IMR-90 (cell line): Measurements from ENCODE around the gene KMT5C. TPM values are rescaled to one million over a fixed set of nuclear protein-coding genes. Genes with fewer than 3 reads are reported as not detected.

Experiments used
- ATAC-seq: fragments of 200-7000 bp; cut with Tn5 transposase; 2 replicates; pipeline ENCODE4 v1.9.1; 2020; ENCODE audit warnings: low read depth, mild to moderate bottlenecking, moderate library complexity
- BruUV-seq: library from RNA; stranded (reverse); fragments of 400-500 nt; replicated peaks from 2 replicates; lab custom pipeline; 2021; lab: Mats Ljungman, UMichigan
- CTCF ChIA-PET: fragments of 300-600 bp; formaldehyde crosslinking; extraction: SDS; loops from one replicate; lab custom pipeline; 2021; ENCODE audit warnings: antibody characterized with exemption; lab: Yijun Ruan, JAX
- POLR2A ChIA-PET: fragments of 300-600 bp; sonication (Branson Sonifier 250); formaldehyde crosslinking; loops from one replicate; lab custom pipeline; 2022; ENCODE audit warnings: antibody characterized with exemption; ENCODE audit not compliant: unreplicated experiment; lab: Charles Lee
- DNase-seq: peaks from one replicate; pipeline ENCODE4 v3.0.0; 2013
- H2AFZ ChIP-seq: replicated peaks from 2 replicates; pipeline ENCODE3; 2013; ENCODE audit warnings: low read length, mild to moderate bottlenecking; ENCODE audit not compliant: poor library complexity
- H2AK5ac ChIP-seq: 2 replicates; pipeline ENCODE4 v1.6.1; 2013; ENCODE audit warnings: low read depth, low read length, inconsistent platforms
- H2AK9ac ChIP-seq: replicated peaks from 2 replicates; pipeline ENCODE3; 2013; ENCODE audit warnings: mild to moderate bottlenecking, low read depth, low read length, moderate library complexity; ENCODE audit not compliant: poor library complexity
- H2BK120ac ChIP-seq: 2 replicates; pipeline ENCODE4 v1.6.1; 2013; ENCODE audit warnings: low read depth, low read length, inconsistent platforms
- H2BK15ac ChIP-seq: 3 replicates; pipeline ENCODE4 v1.6.1; 2013; ENCODE audit warnings: low read depth, low read length, inconsistent platforms
- H2BK20ac ChIP-seq: 2 replicates; pipeline ENCODE4 v1.6.1; 2013; ENCODE audit warnings: low read depth, mild to moderate bottlenecking, inconsistent platforms, low read length, moderate library complexity
- H2BK5ac ChIP-seq: 2 replicates; pipeline ENCODE4 v1.6.1; 2013; ENCODE audit warnings: mild to moderate bottlenecking, low read depth, low read length, inconsistent platforms; ENCODE audit not compliant: poor library complexity, severe bottlenecking
- H3K14ac ChIP-seq: replicated peaks from 2 replicates; pipeline ENCODE4 v1.6.1; 2013; ENCODE audit warnings: low read depth, low read length, inconsistent platforms
- H3K18ac ChIP-seq: 2 replicates; pipeline ENCODE4 v1.6.1; 2013; ENCODE audit warnings: low read depth, low read length, control low read depth
- H3K23ac ChIP-seq: 2 replicates; pipeline ENCODE4 v1.6.1; 2013; ENCODE audit warnings: low read depth, low read length, inconsistent platforms
- H3K27ac ChIP-seq: 2 replicates; pipeline ENCODE4 v1.5.1; 2013; ENCODE audit warnings: mild to moderate bottlenecking, control low read depth, low read length; ENCODE audit not compliant: insufficient read depth
- H3K27me3 ChIP-seq: 2 replicates; pipeline ENCODE4 v1.6.1; 2013; ENCODE audit warnings: low read length; ENCODE audit not compliant: control insufficient read depth, insufficient read depth
- H3K36me3 ChIP-seq: 2 replicates; pipeline ENCODE4 v1.6.1; 2013; ENCODE audit warnings: low read length, mixed read lengths; ENCODE audit not compliant: control insufficient read depth, insufficient read depth
- H3K4ac ChIP-seq: 2 replicates; pipeline ENCODE4 v1.6.1; 2013; ENCODE audit warnings: low read depth, low read length, inconsistent platforms
- H3K4me1 ChIP-seq: 2 replicates; pipeline ENCODE4 v1.6.1; 2013; ENCODE audit warnings: low read length, mixed read lengths; ENCODE audit not compliant: control insufficient read depth, insufficient read depth
- H3K4me2 ChIP-seq: 2 replicates; pipeline ENCODE4 v1.6.1; 2013; ENCODE audit warnings: low read depth, mild to moderate bottlenecking, control low read depth, low read length, moderate library complexity
- H3K4me3 ChIP-seq: 2 replicates; pipeline ENCODE4 v1.5.1; 2013; ENCODE audit warnings: low read depth, mild to moderate bottlenecking, control low read depth, low read length, moderate library complexity; ENCODE audit not compliant: insufficient read depth
- H3K56ac ChIP-seq: 2 replicates; pipeline ENCODE4 v1.6.1; 2013; ENCODE audit warnings: low read length, inconsistent platforms; ENCODE audit not compliant: insufficient read depth; ENCODE audit errors: extremely low read depth
- H3K79me1 ChIP-seq, 2 experiments: 2 replicates each; pipeline ENCODE4 v1.6.1; 2013; ENCODE audit warnings: low read length in 2 of 2, inconsistent platforms in 1 of 2, low read depth in 1 of 2
- H3K9ac ChIP-seq: 2 replicates; pipeline ENCODE4 v1.6.1; 2013; ENCODE audit warnings: low read depth, low read length, control low read depth
- H3K9me1 ChIP-seq: 2 replicates; pipeline ENCODE4 v1.6.1; 2013; ENCODE audit warnings: low read length, inconsistent platforms; ENCODE audit not compliant: insufficient read depth
- H3K9me3 ChIP-seq: 2 replicates; pipeline ENCODE4 v1.6.1; 2013; ENCODE audit warnings: low read length; ENCODE audit not compliant: control insufficient read depth, insufficient read depth
- H4K20me1 ChIP-seq: 2 replicates; pipeline ENCODE4 v1.6.1; 2013; ENCODE audit warnings: low read length, inconsistent platforms; ENCODE audit not compliant: insufficient read depth
- H4K5ac ChIP-seq: 2 replicates; pipeline ENCODE4 v1.6.1; 2013; ENCODE audit warnings: mild to moderate bottlenecking, low read depth, low read length, control low read depth
- H4K8ac ChIP-seq, 2 experiments: 2 replicates each; pipeline ENCODE4 v1.6.1; 2013; ENCODE audit warnings: low read depth in 2 of 2, low read length in 2 of 2, control low read depth in 1 of 2, inconsistent platforms in 1 of 2
- H4K91ac ChIP-seq: 2 replicates; pipeline ENCODE4 v1.6.1; 2013; ENCODE audit warnings: low read depth, low read length, inconsistent platforms; ENCODE audit not compliant: insufficient read depth
- BHLHE40 ChIP-seq: fragments of 150-350 bp; IDR thresholded peaks from 2 replicates; pipeline ENCODE4 v1.6.1; 2016; ENCODE audit warnings: mild to moderate bottlenecking, low read depth, low read length
- CEBPB ChIP-seq: IDR thresholded peaks from 2 replicates; pipeline ENCODE4 v1.6.1; 2012; ENCODE audit warnings: low read depth, low read length, improper control_type of control experiment
- CHD1 ChIP-seq: IDR thresholded peaks from 2 replicates; pipeline ENCODE4 v1.6.1; 2012; ENCODE audit warnings: low read depth, low read length, improper control_type of control experiment
- FOS ChIP-seq: fragments of 150-350 bp; IDR thresholded peaks from 2 replicates; pipeline ENCODE4 v1.6.1; 2016; ENCODE audit warnings: low read depth, low read length
- MAFK ChIP-seq: IDR thresholded peaks from 2 replicates; pipeline ENCODE4 v1.6.1; 2012; ENCODE audit warnings: low read depth, low read length, improper control_type of control experiment
- MAZ ChIP-seq: IDR thresholded peaks from 2 replicates; pipeline ENCODE4 v1.6.1; 2012; ENCODE audit warnings: low read depth, mild to moderate bottlenecking, low read length, improper control_type of control experiment, moderate library complexity, borderline replicate concordance
- NFE2L2 ChIP-seq: fragments of 150-350 bp; IDR thresholded peaks from 2 replicates; pipeline ENCODE4 v1.6.1; 2016; ENCODE audit warnings: low read depth, mild to moderate bottlenecking, low read length
- POLR2A ChIP-seq: IDR thresholded peaks from 2 replicates; pipeline ENCODE4 v1.6.1; 2012; ENCODE audit warnings: mild to moderate bottlenecking, low read depth, low read length
- RAD21 ChIP-seq: IDR thresholded peaks from 2 replicates; pipeline ENCODE4 v1.6.1; 2012; ENCODE audit warnings: low read length, improper control_type of control experiment
- RCOR1 ChIP-seq: IDR thresholded peaks from 2 replicates; pipeline ENCODE4 v1.6.1; 2012; ENCODE audit warnings: mild to moderate bottlenecking, low read length, improper control_type of control experiment; ENCODE audit not compliant: insufficient replicate concordance
- RFX5 ChIP-seq: IDR thresholded peaks from 2 replicates; pipeline ENCODE4 v1.8.0; 2012; ENCODE audit warnings: low read depth, mild to moderate bottlenecking, low read length, moderate library complexity
- SMC3 ChIP-seq: fragments of 150-350 bp; IDR thresholded peaks from 2 replicates; pipeline ENCODE4 v1.6.1; 2016; ENCODE audit warnings: low read depth, mild to moderate bottlenecking, antibody characterized with exemption, low read length, moderate library complexity
- WGBS, 2 experiments: methylation state at CpG; one replicate each; pipeline versions ENCODE4 v1.1.5 to v1.1.7; 2013; ENCODE audit warnings: missing lambda C conversion rate in 2 of 2; ENCODE audit not compliant: insufficient read length in 1 of 2; ENCODE audit errors: extremely low coverage in 2 of 2; 5-methylcytosine and 5-hydroxymethylcytosine counted together
- dilution Hi-C: fragments of 300-500 bp; cut with HindIII; formaldehyde crosslinking; loops from one replicate; pipeline ENCODE4 v1.14.3; 2018; ENCODE audit warnings: low sequenced_read_pairs; ENCODE audit not compliant: unreplicated experiment
- in situ Hi-C: fragments of 300-500 bp; cut with MboI; formaldehyde crosslinking; loops from 3 replicates; pipeline ENCODE4 v1.14.3; 2019; ENCODE audit warnings: low sequenced_read_pairs, inconsistent platforms, mixed read lengths
- intact Hi-C: fragments of 100-400 bp; cut with micrococcal nuclease; formaldehyde crosslinking; loops from 2 replicates; pipeline ENCODE4 v1.10.0; 2022
- polyA plus RNA-seq, 3 experiments: library from polyadenylated mRNA; depleted of rRNA; stranded (reverse); fragments of >200 nt; gene quantifications; 2 replicates each; pipeline ENCODE4 v1.2.3, GENCODE V29; 2012; ENCODE audit warnings: low replicate concordance in 1 of 3
- total RNA-seq: library from RNA; depleted of rRNA; stranded (reverse); fragments of >200 nt; gene quantifications from 2 replicates; pipeline ENCODE4 v1.2.3, GENCODE V29; 2012
- TF ChIP-seq, protein P1 (sequence below): conservative IDR thresholded peaks from 2 replicates; pipeline ENCODE4 v1.5.1; 2012; ENCODE audit warnings: mild to moderate bottlenecking, low read depth, low read length, improper control_type of control experiment
- TF ChIP-seq, protein P2 (sequence below): fragments of 150-350 bp; IDR thresholded peaks from 2 replicates; pipeline ENCODE4 v1.6.1; 2017; ENCODE audit warnings: mild to moderate bottlenecking, antibody characterized with exemption, low read length, low read depth
- TF ChIP-seq, protein P3 (sequence below): fragments of 150-350 bp; IDR thresholded peaks from 2 replicates; pipeline ENCODE4 v1.6.1; 2016; ENCODE audit warnings: low read depth, mild to moderate bottlenecking, low read length, moderate library complexity, borderline replicate concordance

Gene KMT5C
- total and polyA plus RNA-seq, 2 of the 4 experiments (the other 2 are of a cell fraction) = 1.8 to 5.9 TPM

DNA sequence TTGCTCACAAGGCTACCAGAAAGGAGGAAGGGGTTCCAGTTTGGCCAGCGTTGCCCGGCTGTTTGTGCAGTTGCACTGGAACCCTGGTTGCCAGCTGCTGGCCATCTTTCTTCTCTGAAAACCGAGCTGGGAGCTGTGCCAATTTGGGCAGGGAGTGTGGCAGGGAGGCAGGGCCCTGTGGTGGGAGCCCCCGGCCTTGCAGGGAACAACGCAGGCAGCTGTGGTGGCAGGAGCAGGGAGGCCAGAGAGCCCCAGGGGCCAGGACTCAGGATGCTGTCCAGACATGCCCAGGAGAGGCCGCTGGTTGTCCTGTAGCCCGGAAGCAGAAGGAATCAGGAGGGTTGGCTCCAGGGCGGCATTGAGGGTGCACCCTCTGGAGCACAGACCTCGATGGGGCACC is 4.8 kb downstream of the KMT5C start:
- H3K79me1 ChIP-seq = peaks cover 4 to 17% of the 10 kb centered on the region in 2 experiments; a peak in 3 of 4 replicates
- H2BK15ac ChIP-seq = no peak overlapping the region
- H4K20me1 ChIP-seq = peaks cover 6% of the 10 kb centered on the region
- dilution Hi-C loops (no loop called here), intact Hi-C loops (no loop called here), in situ Hi-C loops (no loop called here)
- H3K14ac ChIP-seq = no peak overlapping the region; the same call in 1 of the 2 replicates
- no peak overlapping the region for H4K91ac ChIP-seq
- 0 out of 2 replicates have a peak overlapping the region, but pooled peaks have one; percentile 43 for H2BK20ac ChIP-seq
- WGBS, 2 experiments = 67% methylated on average over 6 of the region's 9 CpGs; no CpG with 5 or more reads in 1 of the 2 experiments
- H3K27ac ChIP-seq = no peak overlapping the region
- H3K9ac ChIP-seq = no peak overlapping the region
- H3K4ac ChIP-seq = peak overlapping the region; percentile 27
- H2BK5ac ChIP-seq = no peak overlapping the region
- H2AFZ ChIP-seq = no peak overlapping the region
- H3K56ac ChIP-seq = no peak overlapping the region
- H2AK9ac ChIP-seq = peak overlapping the region; percentile 78
- no peak overlapping the region for H3K23ac ChIP-seq
- no peak overlapping the region for H4K5ac ChIP-seq
- H3K4me2 ChIP-seq = no peak overlapping the region
- no TSS peak for BruUV-seq
- H2AK5ac ChIP-seq = no peak overlapping the region
- peaks cover 6% of the 10 kb centered on the region; the same call in 1 of the 2 replicates for H3K9me1 ChIP-seq
- ATAC-seq (no peak), DNase-seq (no peak)
- H3K18ac ChIP-seq = no peak overlapping the region
- CTCF ChIA-PET = no interaction called here
- H3K27me3 ChIP-seq = no peaks in the 10 kb centered on the region
- H3K9me3 ChIP-seq = no peaks in the 10 kb centered on the region
- H3K36me3 ChIP-seq = peaks cover 18% of the 10 kb centered on the region; the same call in 1 of the 2 replicates
- POLR2A ChIA-PET = no interaction called here
- H3K4me1 ChIP-seq = peaks cover 10% of the 10 kb centered on the region
- no peak for TF ChIP-seq RFX5
- no peak for TF ChIP-seq MAZ
- no peak for TF ChIP-seq POLR2A
- no peak for TF ChIP-seq RAD21
- TF ChIP-seq, protein P1, sequence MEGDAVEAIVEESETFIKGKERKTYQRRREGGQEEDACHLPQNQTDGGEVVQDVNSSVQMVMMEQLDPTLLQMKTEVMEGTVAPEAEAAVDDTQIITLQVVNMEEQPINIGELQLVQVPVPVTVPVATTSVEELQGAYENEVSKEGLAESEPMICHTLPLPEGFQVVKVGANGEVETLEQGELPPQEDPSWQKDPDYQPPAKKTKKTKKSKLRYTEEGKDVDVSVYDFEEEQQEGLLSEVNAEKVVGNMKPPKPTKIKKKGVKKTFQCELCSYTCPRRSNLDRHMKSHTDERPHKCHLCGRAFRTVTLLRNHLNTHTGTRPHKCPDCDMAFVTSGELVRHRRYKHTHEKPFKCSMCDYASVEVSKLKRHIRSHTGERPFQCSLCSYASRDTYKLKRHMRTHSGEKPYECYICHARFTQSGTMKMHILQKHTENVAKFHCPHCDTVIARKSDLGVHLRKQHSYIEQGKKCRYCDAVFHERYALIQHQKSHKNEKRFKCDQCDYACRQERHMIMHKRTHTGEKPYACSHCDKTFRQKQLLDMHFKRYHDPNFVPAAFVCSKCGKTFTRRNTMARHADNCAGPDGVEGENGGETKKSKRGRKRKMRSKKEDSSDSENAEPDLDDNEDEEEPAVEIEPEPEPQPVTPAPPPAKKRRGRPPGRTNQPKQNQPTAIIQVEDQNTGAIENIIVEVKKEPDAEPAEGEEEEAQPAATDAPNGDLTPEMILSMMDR = no peak
- no peak for TF ChIP-seq CEBPB
- no peak for TF ChIP-seq MAFK
- no peak for TF ChIP-seq BHLHE40
- TF ChIP-seq RCOR1 = no peak
- TF ChIP-seq SMC3 = no peak
- TF ChIP-seq NFE2L2 = no peak
- TF ChIP-seq, protein P2, sequence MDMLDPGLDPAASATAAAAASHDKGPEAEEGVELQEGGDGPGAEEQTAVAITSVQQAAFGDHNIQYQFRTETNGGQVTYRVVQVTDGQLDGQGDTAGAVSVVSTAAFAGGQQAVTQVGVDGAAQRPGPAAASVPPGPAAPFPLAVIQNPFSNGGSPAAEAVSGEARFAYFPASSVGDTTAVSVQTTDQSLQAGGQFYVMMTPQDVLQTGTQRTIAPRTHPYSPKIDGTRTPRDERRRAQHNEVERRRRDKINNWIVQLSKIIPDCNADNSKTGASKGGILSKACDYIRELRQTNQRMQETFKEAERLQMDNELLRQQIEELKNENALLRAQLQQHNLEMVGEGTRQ = no peak
- TF ChIP-seq FOS = no peak
- TF ChIP-seq CHD1 = no peak
- TF ChIP-seq, protein P3, sequence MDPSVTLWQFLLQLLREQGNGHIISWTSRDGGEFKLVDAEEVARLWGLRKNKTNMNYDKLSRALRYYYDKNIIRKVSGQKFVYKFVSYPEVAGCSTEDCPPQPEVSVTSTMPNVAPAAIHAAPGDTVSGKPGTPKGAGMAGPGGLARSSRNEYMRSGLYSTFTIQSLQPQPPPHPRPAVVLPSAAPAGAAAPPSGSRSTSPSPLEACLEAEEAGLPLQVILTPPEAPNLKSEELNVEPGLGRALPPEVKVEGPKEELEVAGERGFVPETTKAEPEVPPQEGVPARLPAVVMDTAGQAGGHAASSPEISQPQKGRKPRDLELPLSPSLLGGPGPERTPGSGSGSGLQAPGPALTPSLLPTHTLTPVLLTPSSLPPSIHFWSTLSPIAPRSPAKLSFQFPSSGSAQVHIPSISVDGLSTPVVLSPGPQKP = no peak
- H4K8ac ChIP-seq = no peak overlapping the region
- no peak overlapping the region for H3K4me3 ChIP-seq
- peak overlapping the region; percentile 23; the same call in 1 of the 2 replicates for H2BK120ac ChIP-seq
